Caki2 (cell line): Measurements from ENCODE around the gene GAD1. TPM values are rescaled to one million over a fixed set of nuclear protein-coding genes. Genes with fewer than 3 reads are reported as not detected.
A peak's percentile ranks its signal among the peaks of the same experiment; 100 is the strongest.

Source experiments
- DNase-seq: peaks from one replicate; pipeline ENCODE4 v3.0.0-alpha.2; 2015; ENCODE audit warnings: low read depth
- in situ Hi-C: cut with HindIII; loops from 2 replicates; pipeline ENCODE4 v1.10.0; 2016; ENCODE audit warnings: low sequenced_read_pairs, low pct_unique_long_range_greater_than_20kb, mixed read lengths
- total RNA-seq: library from RNA; depleted of rRNA; stranded (reverse); fragments of >200 nt; shearing (Covaris generic); gene quantifications from 2 replicates; pipeline ENCODE4 v1.2.3, GENCODE V29; 2014; ENCODE audit warnings: low replicate concordance; rRNA removed

The GAD1 gene
- total RNA-seq, 1 experiment from 2014 or later: 4.4 TPM

- in situ Hi-C loops: no loop called here
- no peak for DNase-seq
These were observed 65.2 kb downstream of the GAD1 start for GRCh38 chr2:170881840-170882239.

- in situ Hi-C loops: no loop called here
- DNase-seq: no peak
These were observed 66.1 kb downstream of the GAD1 start for GRCh38 chr2:170882758-170883157.

GRCh38 chr2:170883683-170884082 lies 67.0 kb downstream of the GAD1 start:
- in situ Hi-C loops: no loop called here
- DNase-seq: peak; percentile 54

GRCh38 chr2:170885130-170885791 lies 68.6 kb downstream of the GAD1 start:
- peak; percentile 11 for DNase-seq
- in situ Hi-C loops: no loop called here

GRCh38 chr2:170886386-170886785 lies 69.7 kb downstream of the GAD1 start:
- DNase-seq: peak; percentile 62
- in situ Hi-C loops: no loop called here

GRCh38 chr2:170887496-170887895 lies 70.8 kb downstream of the GAD1 start:
- in situ Hi-C loops: no loop called here
- DNase-seq: peak; percentile 6

- in situ Hi-C loops: no loop called here
- peak; percentile 22 for DNase-seq
These were observed 71.2 kb downstream of the GAD1 start for GRCh38 chr2:170887896-170888295.

GRCh38 chr2:170891893-170892292 lies 75.2 kb downstream of the GAD1 start:
- in situ Hi-C loops: no loop called here
- DNase-seq: no peak

- DNase-seq: no peak
- in situ Hi-C loops: no loop called here
These were observed 75.8 kb downstream of the GAD1 start for GRCh38 chr2:170892391-170892951.

- no peak for DNase-seq
- in situ Hi-C loops: no loop called here
These were observed 78.5 kb downstream of the GAD1 start for GRCh38 chr2:170895023-170895757.

- no peak for DNase-seq
- in situ Hi-C loops: no loop called here
These were observed 79.9 kb downstream of the GAD1 start for GRCh38 chr2:170896622-170897021.

- in situ Hi-C loops: no loop called here
- no peak for DNase-seq
These were observed 80.4 kb downstream of the GAD1 start for GRCh38 chr2:170897108-170897507.

- in situ Hi-C loops: no loop called here
- no peak for DNase-seq
These were observed 89.2 kb downstream of the GAD1 start for GRCh38 chr2:170905864-170906263.

Other genes starting within 250 kb of the GAD1 start
- 0.26 and 1.8 TPM in 2 replicates for gene SP5, start 101.5 kb upstream of the GAD1 start, total RNA-seq
- not detected in 2 replicates for gene ERICH2, start 46.5 kb upstream of the GAD1 start, total RNA-seq
- 59.3 and 67.8 TPM in 2 replicates for gene GORASP2, start 112.4 kb downstream of the GAD1 start, total RNA-seq